Measurements from ENCODE around the gene MYL4.
A peak's percentile ranks its signal among the peaks of the same experiment; 100 is the strongest.
"Not testable (repeated sequence)": the region's sequence is repeated elsewhere in the genome, so short reads cannot be mapped to it uniquely, and the experiment has no call there.

The MYL4 gene

GRCh38 chr17:47193931-47194511 is 15.1 kb upstream of the MYL4 start:
- no peak for DNase-seq

DNA sequence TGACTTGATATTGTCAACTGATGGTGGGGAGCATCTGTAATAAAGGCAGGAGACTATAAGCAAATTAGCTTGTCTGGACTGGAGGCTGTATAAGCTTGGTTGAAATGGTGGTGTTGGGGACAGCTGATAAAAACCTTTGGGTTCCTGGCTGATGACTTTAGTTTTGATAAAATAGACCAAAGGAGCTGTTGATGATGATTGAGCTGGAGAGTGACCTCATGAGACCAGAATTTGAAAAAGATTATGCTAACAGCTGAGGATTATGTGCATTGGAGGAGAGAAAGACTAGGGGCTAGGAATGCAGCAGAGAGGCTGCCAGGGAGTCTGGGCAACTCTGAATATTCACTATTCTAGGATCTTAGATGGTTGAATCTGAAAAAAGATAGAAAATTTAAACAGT is 11.3 kb upstream of the MYL4 start:
- no peak for DNase-seq

GRCh38 chr17:47199627-47200324 is 9.4 kb upstream of the MYL4 start:
- no peak for DNase-seq

DNA sequence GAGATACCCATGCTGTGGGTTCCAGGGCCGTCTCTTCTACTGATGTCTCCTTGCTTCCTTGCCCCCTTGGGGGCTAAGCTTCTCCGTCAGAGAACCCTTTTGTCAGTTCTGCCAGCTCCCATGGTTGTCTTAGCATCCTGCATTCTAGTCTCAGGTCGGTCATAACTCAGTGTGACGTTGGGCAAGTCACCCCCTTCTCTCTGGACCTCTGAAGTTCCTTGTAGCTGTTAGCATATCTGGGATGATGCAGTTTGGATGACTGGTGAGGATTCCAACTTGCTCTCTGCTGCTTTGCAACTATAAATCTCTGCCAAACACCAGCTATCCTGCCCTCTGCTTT is 8.9 kb upstream of the MYL4 start:
- no peak for DNase-seq

DNA sequence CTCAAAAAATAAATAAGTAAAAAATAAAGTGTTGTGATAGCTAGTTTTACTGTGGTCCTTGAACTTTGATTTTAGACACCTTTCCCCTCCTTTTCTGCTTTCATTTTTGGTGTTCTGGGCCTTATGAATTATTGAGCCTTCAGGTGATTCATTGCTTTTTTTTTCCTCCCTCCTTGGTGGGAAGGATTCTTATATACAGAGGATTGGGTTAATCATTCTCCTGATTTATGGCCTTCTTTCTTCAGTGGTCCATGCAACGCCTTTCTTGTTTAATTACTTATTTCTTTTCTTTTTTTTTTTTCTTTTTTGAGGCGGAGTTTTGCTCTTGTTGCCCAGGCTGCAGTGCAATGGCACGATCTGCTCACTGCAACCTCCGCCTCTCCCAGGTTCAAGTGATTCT is 8.0 kb upstream of the MYL4 start:
- DNase-seq, result no peak

- DNase-seq, result no peak
Measured at GRCh38 chr17:47203984-47204721, 5.0 kb upstream of the MYL4 start.

- DNase-seq, result peak in 24 of 56 donors; percentile 3 to 54 (median 24)
Measured at GRCh38 chr17:47204722-47205418, 4.3 kb upstream of the MYL4 start.

GRCh38 chr17:47205419-47205963 is 3.7 kb upstream of the MYL4 start:
- peak in 2 of 56 donors; percentile 1 to 6 for DNase-seq

DNA sequence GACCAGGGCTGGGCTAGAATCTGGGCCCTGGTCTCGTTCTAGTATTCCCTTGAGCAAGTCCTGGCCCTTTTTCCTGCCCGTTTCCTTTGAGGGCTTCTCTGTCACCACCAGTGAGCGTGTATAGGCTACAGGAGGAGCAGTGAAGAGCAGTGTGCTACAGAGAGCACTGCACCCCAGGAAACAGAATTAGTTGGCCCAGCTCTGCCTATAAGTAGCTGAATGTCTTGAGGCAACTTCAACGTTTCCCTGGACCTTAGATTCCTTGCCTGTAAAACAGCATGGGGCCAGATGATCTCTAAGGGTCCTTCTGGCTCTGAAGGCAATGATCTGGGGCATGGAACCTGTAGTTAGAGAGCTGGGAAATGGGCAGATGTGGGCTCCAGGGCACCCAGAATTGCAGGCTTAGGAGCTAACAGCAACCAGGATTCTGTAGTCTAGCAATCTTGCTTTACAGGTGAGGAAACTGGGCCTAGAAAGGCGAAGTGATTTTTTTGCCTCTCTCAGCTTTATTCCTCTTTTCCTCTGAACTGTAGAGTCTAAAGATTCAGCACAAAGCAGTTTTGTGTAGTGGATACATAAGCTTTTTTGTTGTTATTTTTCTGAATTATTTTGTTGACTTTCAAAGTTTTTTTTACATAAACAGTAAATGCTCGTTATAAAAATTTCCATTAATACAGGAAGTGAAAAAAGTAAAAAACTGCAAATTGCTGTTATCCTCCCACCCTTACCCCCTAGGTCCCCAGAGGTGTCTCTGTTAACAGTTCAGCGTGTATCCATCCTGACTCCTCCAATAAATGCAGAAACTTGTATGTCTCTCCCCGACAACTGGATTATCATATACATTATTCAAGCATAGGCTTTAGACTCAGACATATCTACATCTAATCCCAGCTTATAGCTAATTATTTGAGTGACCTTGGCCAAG is 1.7 kb upstream of the MYL4 start:
- DNase-seq, result no peak

DNA sequence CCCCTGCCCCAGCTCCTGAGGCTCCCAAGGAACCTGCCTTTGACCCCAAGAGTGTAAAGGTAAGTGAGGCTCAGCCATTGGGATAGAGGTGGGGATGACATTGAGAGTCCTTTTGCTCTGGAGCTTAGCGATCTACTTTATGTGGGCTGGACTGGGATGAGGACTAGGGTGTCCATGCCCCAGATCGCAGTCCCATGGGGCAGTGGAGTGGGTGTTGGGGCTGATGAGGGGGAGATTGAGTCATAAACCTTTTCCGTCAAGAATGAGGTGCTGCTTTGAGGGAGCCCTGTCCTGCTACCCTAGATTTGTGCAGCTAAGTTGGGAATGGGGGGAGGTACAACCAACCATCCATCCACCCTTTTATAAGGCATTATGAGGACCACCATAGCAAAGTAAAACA is 351 bp downstream of the MYL4 start:
- DNase-seq, result no peak

DNA sequence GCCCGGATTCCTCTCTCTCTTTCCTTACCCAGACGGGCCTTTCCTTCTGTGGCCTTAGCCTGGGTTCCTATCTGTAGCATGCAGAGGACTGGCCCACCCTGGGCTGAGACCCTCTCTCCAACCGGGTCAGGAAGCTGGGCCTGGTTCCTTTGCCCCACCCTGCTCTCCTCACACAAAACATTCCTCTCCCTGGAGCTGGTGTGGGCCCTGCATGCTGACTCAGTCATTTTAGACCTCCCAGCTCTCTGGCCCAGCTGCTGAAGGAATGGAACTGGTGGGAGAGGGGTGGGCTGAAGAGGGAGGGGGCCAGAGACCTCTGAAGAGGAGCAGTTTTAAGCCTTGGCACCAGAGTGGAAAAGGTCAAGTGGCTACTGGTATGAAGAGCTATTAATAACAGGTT is 957 bp downstream of the MYL4 start:
- DNase-seq, result no peak

DNA sequence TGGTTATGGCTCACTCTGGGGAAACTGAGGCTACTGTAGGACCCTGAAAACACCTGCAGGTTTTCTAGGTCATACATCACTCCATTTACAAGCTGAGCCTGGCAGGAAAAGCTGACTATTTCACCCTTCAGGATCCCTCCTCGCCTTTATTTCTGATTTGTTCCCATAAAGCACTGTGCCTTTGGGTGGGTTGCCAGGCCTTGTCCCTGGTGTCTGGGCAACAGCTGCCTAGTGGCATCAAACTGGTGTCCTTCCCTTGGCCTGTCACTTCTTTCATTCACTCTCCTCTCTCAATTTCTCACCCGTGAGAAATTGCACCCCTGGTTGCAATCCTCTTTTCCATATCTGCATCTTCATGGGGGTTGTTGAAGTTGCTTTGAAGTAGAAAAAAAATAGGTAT is 1.6 kb downstream of the MYL4 start:
- no peak for DNase-seq

DNA sequence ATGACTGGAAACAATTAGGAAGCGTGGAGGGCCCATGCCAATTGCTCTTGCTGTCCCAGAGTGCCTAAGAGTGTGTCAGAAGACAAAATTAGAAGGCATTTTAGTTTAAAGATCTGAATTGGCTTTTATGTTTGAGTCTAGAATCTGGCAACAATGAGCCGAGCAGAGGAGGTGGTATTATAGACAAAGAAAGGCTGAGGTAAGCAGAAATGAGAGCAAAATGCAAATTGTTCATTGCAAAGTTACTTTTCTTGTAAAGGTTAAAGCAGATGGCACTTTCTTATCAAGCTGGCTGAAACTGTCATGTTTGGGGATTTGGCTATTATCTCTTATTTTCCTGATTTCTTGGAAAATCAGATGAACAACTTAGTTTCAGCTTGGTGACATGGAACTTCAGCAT is 3.3 kb downstream of the MYL4 start:
- no peak for DNase-seq

DNA sequence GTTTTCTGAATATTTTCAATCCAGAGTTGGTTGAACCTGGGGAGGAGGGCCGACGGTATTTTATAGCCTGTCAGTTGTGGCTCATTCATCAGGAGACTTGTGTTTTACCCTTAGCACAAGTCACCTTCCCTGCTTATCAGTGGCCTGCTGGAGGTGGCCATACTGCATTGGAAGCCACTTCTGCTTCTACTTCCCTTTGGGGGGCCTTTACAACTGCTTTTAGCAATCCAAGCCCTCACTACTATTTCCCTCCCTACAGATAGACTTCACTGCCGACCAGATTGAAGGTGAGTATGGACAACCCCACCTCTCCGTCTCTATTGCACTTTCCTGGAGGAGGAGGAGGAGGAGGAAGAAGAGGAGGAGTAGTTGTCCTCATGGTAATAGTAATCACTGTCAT is 4.4 kb downstream of the MYL4 start:
- DNase-seq, result no peak

GRCh38 chr17:47214931-47215330 is 5.8 kb downstream of the MYL4 start:
- no peak for DNase-seq

DNA sequence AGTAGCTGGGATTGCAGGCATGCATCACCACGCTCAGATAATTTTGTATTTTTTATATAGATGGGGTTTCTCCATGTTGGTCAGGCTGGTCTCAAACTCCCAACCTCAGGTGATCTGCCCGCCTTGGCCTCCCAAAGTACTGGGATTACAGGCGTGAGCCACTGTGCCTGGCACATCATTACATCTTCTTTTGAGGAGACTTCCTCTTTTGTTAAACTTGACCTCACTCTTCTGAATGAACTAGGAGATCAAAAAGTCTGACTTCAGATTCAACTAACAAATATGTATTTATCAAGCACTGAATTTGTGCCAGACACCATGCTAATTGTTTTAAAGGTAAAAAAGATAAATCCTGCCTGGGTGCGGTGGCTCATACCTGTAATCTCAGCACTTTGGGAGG is 7.7 kb downstream of the MYL4 start:
- DNase-seq, result not testable (repeated sequence)

- DNase-seq, result not testable (repeated sequence)
Measured at GRCh38 chr17:47217279-47217678, 8.1 kb downstream of the MYL4 start.

- DNase-seq, result no peak
Measured at GRCh38 chr17:47218896-47219430, 9.8 kb downstream of the MYL4 start.

- no peak for DNase-seq
Measured at GRCh38 chr17:47219621-47220475, 10.7 kb downstream of the MYL4 start.
